Subcutaneous abdominal adipose tissue (tissue), 5 donors: ENCODE results near the gene SYDE1.

Experiments
- H3K27ac ChIP-seq: one replicate; pipeline ENCODE4 v1.7.0; 2013; ENCODE audit warnings: low read depth, mild to moderate bottlenecking, inconsistent platforms, low read length, moderate library complexity
- H3K27me3 ChIP-seq, 5 donors: one replicate each; pipeline ENCODE4 v1.7.0; 2013; ENCODE audit warnings: low read length in 5 of 5, inconsistent platforms in 1 of 5; ENCODE audit not compliant: control insufficient read depth in 5 of 5, insufficient read depth in 4 of 5
- H3K36me3 ChIP-seq, 5 donors: one replicate each; pipeline ENCODE4 v1.7.0; 2013; ENCODE audit warnings: low read length in 5 of 5; ENCODE audit not compliant: control insufficient read depth in 5 of 5, insufficient read depth in 5 of 5
- H3K4me1 ChIP-seq, 5 donors: one replicate each; pipeline ENCODE4 v1.7.0; 2013; ENCODE audit warnings: low read length in 5 of 5, mild to moderate bottlenecking in 3 of 5, moderate library complexity in 1 of 5; ENCODE audit not compliant: control insufficient read depth in 5 of 5, insufficient read depth in 5 of 5
- H3K4me3 ChIP-seq, 5 donors: one replicate each; pipeline ENCODE4 v1.7.0; 2013; ENCODE audit warnings: low read length in 5 of 5, low read depth in 1 of 5
- H3K9ac ChIP-seq, 5 donors: one replicate each; pipeline ENCODE4 v1.7.0; 2013; ENCODE audit warnings: low read length in 5 of 5, mild to moderate bottlenecking in 4 of 5, moderate library complexity in 3 of 5
- H3K9me3 ChIP-seq, 5 donors: one replicate each; pipeline ENCODE4 v1.7.0; 2013; ENCODE audit warnings: low read length in 5 of 5; ENCODE audit not compliant: control insufficient read depth in 5 of 5
- donor health status: healthy.
- donor health status: healthy.
- donor health status: healthy.
- donor health status: healthy.
- donor health status: healthy.

The SYDE1 gene

GRCh38 chr19:15124572-15125231, 17.5 kb downstream of the SYDE1 start:
- H3K9ac ChIP-seq = peak overlapping the region; percentile 44 to 95 (median 83)
- peaks cover 0 to 32% (median 27%) of the 10 kb centered on the region in 5 donors for H3K4me1 ChIP-seq
- H3K27ac ChIP-seq = peak overlapping the region; percentile 94
- H3K4me3 ChIP-seq = peak overlapping the region; percentile 71 to 91 (median 86)
- no peaks in the 10 kb centered on the region for H3K27me3 ChIP-seq
- H3K9me3 ChIP-seq = no peaks in the 10 kb centered on the region
- peaks cover 0 to 35% (median 30%) of the 10 kb centered on the region in 5 donors for H3K36me3 ChIP-seq

GRCh38 chr19:15125232-15126067, 18.2 kb downstream of the SYDE1 start:
- H3K27ac ChIP-seq = peak overlapping the region; percentile 94
- no peaks in the 10 kb centered on the region for H3K27me3 ChIP-seq
- peaks cover 0 to 32% (median 27%) of the 10 kb centered on the region in 5 donors for H3K4me1 ChIP-seq
- H3K9me3 ChIP-seq = no peaks in the 10 kb centered on the region
- H3K9ac ChIP-seq = peak overlapping the region in 4 of 5 donors; percentile 78 to 95 (median 84)
- peak overlapping the region; percentile 71 to 91 (median 86) for H3K4me3 ChIP-seq
- peaks cover 0 to 28% (median 23%) of the 10 kb centered on the region in 5 donors for H3K36me3 ChIP-seq

GRCh38 chr19:15126131-15126910, 19.1 kb downstream of the SYDE1 start:
- Histone ChIP-seq H3K36me3 (peaks cover 0 to 19% (median 16%) of the 10 kb centered on the region in 5 donors), H3K9me3 (no peaks in the 10 kb centered on the region), H3K27me3 (no peaks in the 10 kb centered on the region), H3K4me3 (peak overlapping the region; percentile 35 to 87 (median 76)), H3K4me1 (peaks cover 0 to 32% (median 27%) of the 10 kb centered on the region in 5 donors), H3K27ac (no peak overlapping the region), H3K9ac (peak overlapping the region in 4 of 5 donors; percentile 53 to 84 (median 74))

GRCh38 chr19:15128162-15128770, 21.1 kb downstream of the SYDE1 start:
- Histone ChIP-seq H3K9me3 (no peaks in the 10 kb centered on the region), H3K9ac (no peak overlapping the region), H3K27me3 (no peaks in the 10 kb centered on the region), H3K4me1 (peaks cover 0 to 29% (median 27%) of the 10 kb centered on the region in 5 donors), H3K36me3 (peaks cover 0 to 2% (median under 1%) of the 10 kb centered on the region in 5 donors), H3K4me3 (no peak overlapping the region), H3K27ac (no peak overlapping the region)

GRCh38 chr19:15129856-15130585, 22.8 kb downstream of the SYDE1 start:
- Histone ChIP-seq H3K36me3 (no peaks in the 10 kb centered on the region), H3K9ac (no peak overlapping the region), H3K4me1 (peaks cover 0 to 12% (median 10%) of the 10 kb centered on the region in 5 donors), H3K4me3 (no peak overlapping the region), H3K27me3 (no peaks in the 10 kb centered on the region), H3K27ac (no peak overlapping the region), H3K9me3 (no peaks in the 10 kb centered on the region)

GRCh38 chr19:15136234-15136954, 29.2 kb downstream of the SYDE1 start:
- Histone ChIP-seq H3K9me3 (peaks cover 0 to 8% (median 6%) of the 10 kb centered on the region in 5 donors), H3K27me3 (no peaks in the 10 kb centered on the region), H3K36me3 (no peaks in the 10 kb centered on the region), H3K4me1 (no peaks in the 10 kb centered on the region), H3K27ac (no peak overlapping the region), H3K9ac (no peak overlapping the region), H3K4me3 (no peak overlapping the region)

GRCh38 chr19:15137777-15138176, 30.6 kb downstream of the SYDE1 start:
- H3K27ac ChIP-seq = no peak overlapping the region

GRCh38 chr19:15138427-15138826, 31.2 kb downstream of the SYDE1 start:
- H3K9me3 ChIP-seq = peaks cover 0 to 8% (median 6%) of the 10 kb centered on the region in 5 donors
- no peaks in the 10 kb centered on the region for H3K27me3 ChIP-seq
- no peaks in the 10 kb centered on the region for H3K36me3 ChIP-seq
- no peaks in the 10 kb centered on the region for H3K4me1 ChIP-seq
- no peak overlapping the region for H3K27ac ChIP-seq
- no peak overlapping the region for H3K4me3 ChIP-seq
- H3K9ac ChIP-seq = no peak overlapping the region

More at GRCh38 chr19:15137777-15138176, 30.6 kb downstream of the SYDE1 start:
- Histone ChIP-seq H3K27me3 (no peaks in the 10 kb centered on the region), H3K9me3 (peaks cover 0 to 8% (median 6%) of the 10 kb centered on the region in 5 donors), H3K4me3 (no peak overlapping the region), H3K9ac (no peak overlapping the region), H3K4me1 (no peaks in the 10 kb centered on the region), H3K36me3 (no peaks in the 10 kb centered on the region)
